GM12878 (cell line): Measurements from ENCODE around the gene HNRNPM. TPM values are rescaled to one million over a fixed set of nuclear protein-coding genes. Genes with fewer than 3 reads are reported as not detected.

Source experiments
- polyA plus RNA-seq, 11 experiments: library from polyadenylated mRNA; depleted of rRNA in 4 of 11; unstranded in 6 of 11; stranded (reverse) in 5 of 11; fragments of >200 nt; fragmentation: Nextera tagmentation in 4 of 11; fragmentation: Illumina TruSeq in 1 of 11; extraction: Ambion mirVana in 4 of 11; extraction: Trizol in 1 of 11; gene quantifications; 1 replicate in 1 of 11; 2 replicates in 10 of 11; pipeline versions ENCODE4 v1.2.1 to v1.2.3, GENCODE V29; 2011 to 2016; ENCODE audit warnings: inconsistent platforms in 2 of 11, missing spikeins in 2 of 11, low read depth in 1 of 11
- total RNA-seq, 4 experiments: library from RNA; depleted of rRNA in 3 of 4; stranded (reverse); fragments of >200 nt in 3 of 4; fragmentation: Illumina TruSeq in 1 of 4; extraction: Trizol in 1 of 4; gene quantifications; 2 replicates each; pipeline versions ENCODE4 v1.2.1 to v1.2.3, GENCODE V29; 2013 to 2021

The HNRNPM gene
- total and polyA plus RNA-seq, 10 of the 15 experiments (the other 5 are each of a cell fraction or from before 2014, with no cell fraction given), result 14.3 to 415 (median 198) TPM

Other genes with a start within 250 kb of the HNRNPM start
Only the 7 nearest of the 13 such genes appear.
- 1,809 and 1,831 TPM in 2 replicates for gene RPS28, start 123.5 kb upstream of the HNRNPM start, total RNA-seq (2014; rRNA removed)
- 396 and 422 TPM in 2 replicates for gene RPS28, start 123.5 kb upstream of the HNRNPM start, total RNA-seq (2014; rRNA removed; fragmentation: Illumina TruSeq; extraction: Trizol)
- gene RPS28, start 123.5 kb upstream of the HNRNPM start, total RNA-seq (2021), result 3,081 and 3,150 TPM in 2 replicates
- 502 and 657 TPM in 2 replicates for gene RPS28, start 123.5 kb upstream of the HNRNPM start, polyA plus RNA-seq (2011; rRNA removed)
- 73.8 and 651 TPM in 2 replicates for gene RPS28, start 123.5 kb upstream of the HNRNPM start, polyA plus RNA-seq (2014; fragmentation: Illumina TruSeq; extraction: Trizol)
- gene RPS28, start 123.5 kb upstream of the HNRNPM start, polyA plus RNA-seq (2014; fragmentation: Nextera tagmentation; extraction: Ambion mirVana), result 1,000 to 10,000 TPM; 3,036 to 3,905 TPM
- gene RPS28, start 123.5 kb upstream of the HNRNPM start, polyA plus RNA-seq (2014; rRNA removed), result 1,927 and 2,346 TPM in 2 replicates
- 1,000 to 10,000 TPM; 1,324 to 1,329 TPM for gene RPS28, start 123.5 kb upstream of the HNRNPM start, polyA plus RNA-seq (2016; fragmentation: Nextera tagmentation; extraction: Ambion mirVana)
- 0.45 and 0.54 TPM in 2 replicates for gene KANK3, start 101.7 kb upstream of the HNRNPM start, total RNA-seq (2014; rRNA removed)
- gene KANK3, start 101.7 kb upstream of the HNRNPM start, total RNA-seq (2014; rRNA removed; fragmentation: Illumina TruSeq; extraction: Trizol), result 0.22 TPM in 1 of 2 replicates, not detected in the other
- gene KANK3, start 101.7 kb upstream of the HNRNPM start, total RNA-seq (2021), result 0.26 and 0.56 TPM in 2 replicates
- 0.05 TPM in 1 of 2 replicates, not detected in the other for gene KANK3, start 101.7 kb upstream of the HNRNPM start, polyA plus RNA-seq (2011; rRNA removed)
- gene KANK3, start 101.7 kb upstream of the HNRNPM start, polyA plus RNA-seq (2014; fragmentation: Illumina TruSeq; extraction: Trizol), result 0.03 TPM in 1 of 2 replicates, not detected in the other
- under 1 TPM in 1 of 2 experiments, not detected in 1; 0.07 TPM for gene KANK3, start 101.7 kb upstream of the HNRNPM start, polyA plus RNA-seq (2014; fragmentation: Nextera tagmentation; extraction: Ambion mirVana)
- 0.18 and 0.57 TPM in 2 replicates for gene KANK3, start 101.7 kb upstream of the HNRNPM start, polyA plus RNA-seq (2014; rRNA removed)
- under 1 TPM; 0.62 to 0.93 TPM for gene KANK3, start 101.7 kb upstream of the HNRNPM start, polyA plus RNA-seq (2016; fragmentation: Nextera tagmentation; extraction: Ambion mirVana)
- not detected in 2 replicates for gene ANGPTL4, start 80.8 kb upstream of the HNRNPM start, total RNA-seq (2014; rRNA removed)
- gene ANGPTL4, start 80.8 kb upstream of the HNRNPM start, total RNA-seq (2014; rRNA removed; fragmentation: Illumina TruSeq; extraction: Trizol), result not detected in 2 replicates
- gene ANGPTL4, start 80.8 kb upstream of the HNRNPM start, total RNA-seq (2021), result not detected in 2 replicates
- gene ANGPTL4, start 80.8 kb upstream of the HNRNPM start, polyA plus RNA-seq (2011; rRNA removed), result 0.12 and 0.45 TPM in 2 replicates
- gene ANGPTL4, start 80.8 kb upstream of the HNRNPM start, polyA plus RNA-seq (2014; fragmentation: Illumina TruSeq; extraction: Trizol), result not detected in 2 replicates
- gene ANGPTL4, start 80.8 kb upstream of the HNRNPM start, polyA plus RNA-seq (2014; fragmentation: Nextera tagmentation; extraction: Ambion mirVana), result not detected
- not detected in 2 replicates for gene ANGPTL4, start 80.8 kb upstream of the HNRNPM start, polyA plus RNA-seq (2014; rRNA removed)
- not detected for gene ANGPTL4, start 80.8 kb upstream of the HNRNPM start, polyA plus RNA-seq (2016; fragmentation: Nextera tagmentation; extraction: Ambion mirVana)
- 8.8 and 9.2 TPM in 2 replicates for gene RAB11B, start 54.6 kb upstream of the HNRNPM start, total RNA-seq (2014; rRNA removed)
- gene RAB11B, start 54.6 kb upstream of the HNRNPM start, total RNA-seq (2014; rRNA removed; fragmentation: Illumina TruSeq; extraction: Trizol), result 6.3 and 7.0 TPM in 2 replicates
- 75.3 and 82.5 TPM in 2 replicates for gene RAB11B, start 54.6 kb upstream of the HNRNPM start, total RNA-seq (2021)
- gene RAB11B, start 54.6 kb upstream of the HNRNPM start, polyA plus RNA-seq (2011; rRNA removed), result 11.5 and 25.7 TPM in 2 replicates
- 6.0 and 10.2 TPM in 2 replicates for gene RAB11B, start 54.6 kb upstream of the HNRNPM start, polyA plus RNA-seq (2014; fragmentation: Illumina TruSeq; extraction: Trizol)
- gene RAB11B, start 54.6 kb upstream of the HNRNPM start, polyA plus RNA-seq (2014; fragmentation: Nextera tagmentation; extraction: Ambion mirVana), result 1 to 10 TPM in 1 of 2 experiments, under 1 TPM in 1; 0.92 to 2.6 TPM
- 56.7 and 66.6 TPM in 2 replicates for gene RAB11B, start 54.6 kb upstream of the HNRNPM start, polyA plus RNA-seq (2014; rRNA removed)
- 10 to 100 TPM; 63.3 to 75.6 TPM for gene RAB11B, start 54.6 kb upstream of the HNRNPM start, polyA plus RNA-seq (2016; fragmentation: Nextera tagmentation; extraction: Ambion mirVana)
- 29.2 and 30.3 TPM in 2 replicates for gene MARCHF2, start 31.7 kb upstream of the HNRNPM start, total RNA-seq (2014; rRNA removed)
- gene MARCHF2, start 31.7 kb upstream of the HNRNPM start, total RNA-seq (2014; rRNA removed; fragmentation: Illumina TruSeq; extraction: Trizol), result 7.4 TPM in 2 replicates
- 12.3 and 14.3 TPM in 2 replicates for gene MARCHF2, start 31.7 kb upstream of the HNRNPM start, total RNA-seq (2021)
- 1.8 and 4.7 TPM in 2 replicates for gene MARCHF2, start 31.7 kb upstream of the HNRNPM start, polyA plus RNA-seq (2011; rRNA removed)
- gene MARCHF2, start 31.7 kb upstream of the HNRNPM start, polyA plus RNA-seq (2014; fragmentation: Illumina TruSeq; extraction: Trizol), result 3.3 and 5.9 TPM in 2 replicates
- gene MARCHF2, start 31.7 kb upstream of the HNRNPM start, polyA plus RNA-seq (2014; fragmentation: Nextera tagmentation; extraction: Ambion mirVana), result 1 to 10 TPM; 1.6 to 2.8 TPM
- 14.9 and 23.3 TPM in 2 replicates for gene MARCHF2, start 31.7 kb upstream of the HNRNPM start, polyA plus RNA-seq (2014; rRNA removed)
- gene MARCHF2, start 31.7 kb upstream of the HNRNPM start, polyA plus RNA-seq (2016; fragmentation: Nextera tagmentation; extraction: Ambion mirVana), result 10 to 100 TPM; 15.5 to 16.4 TPM
- not detected in 2 replicates for gene PRAM1, start 57.7 kb downstream of the HNRNPM start, total RNA-seq (2014; rRNA removed)
- gene PRAM1, start 57.7 kb downstream of the HNRNPM start, total RNA-seq (2014; rRNA removed; fragmentation: Illumina TruSeq; extraction: Trizol), result not detected in 2 replicates
- gene PRAM1, start 57.7 kb downstream of the HNRNPM start, total RNA-seq (2021), result 0.08 TPM in 1 of 2 replicates, not detected in the other
- gene PRAM1, start 57.7 kb downstream of the HNRNPM start, polyA plus RNA-seq (2011; rRNA removed), result not detected in 2 replicates
- 0.03 TPM in 1 of 2 replicates, not detected in the other for gene PRAM1, start 57.7 kb downstream of the HNRNPM start, polyA plus RNA-seq (2014; fragmentation: Illumina TruSeq; extraction: Trizol)
- not detected for gene PRAM1, start 57.7 kb downstream of the HNRNPM start, polyA plus RNA-seq (2014; fragmentation: Nextera tagmentation; extraction: Ambion mirVana)
- gene PRAM1, start 57.7 kb downstream of the HNRNPM start, polyA plus RNA-seq (2014; rRNA removed), result 0.08 and 0.49 TPM in 2 replicates
- not detected for gene PRAM1, start 57.7 kb downstream of the HNRNPM start, polyA plus RNA-seq (2016; fragmentation: Nextera tagmentation; extraction: Ambion mirVana)
- 4.4 and 5.3 TPM in 2 replicates for gene ZNF414, start 69.2 kb downstream of the HNRNPM start, total RNA-seq (2014; rRNA removed)
- gene ZNF414, start 69.2 kb downstream of the HNRNPM start, total RNA-seq (2014; rRNA removed; fragmentation: Illumina TruSeq; extraction: Trizol), result 0.45 and 0.92 TPM in 2 replicates
- 23.7 and 26.4 TPM in 2 replicates for gene ZNF414, start 69.2 kb downstream of the HNRNPM start, total RNA-seq (2021)
- 0.26 and 1.9 TPM in 2 replicates for gene ZNF414, start 69.2 kb downstream of the HNRNPM start, polyA plus RNA-seq (2011; rRNA removed)
- 0.94 TPM in 1 of 2 replicates, not detected in the other for gene ZNF414, start 69.2 kb downstream of the HNRNPM start, polyA plus RNA-seq (2014; fragmentation: Illumina TruSeq; extraction: Trizol)
- gene ZNF414, start 69.2 kb downstream of the HNRNPM start, polyA plus RNA-seq (2014; fragmentation: Nextera tagmentation; extraction: Ambion mirVana), result under 1 TPM in 1 of 2 experiments, not detected in 1; 0.16 TPM
- 12.5 and 24.5 TPM in 2 replicates for gene ZNF414, start 69.2 kb downstream of the HNRNPM start, polyA plus RNA-seq (2014; rRNA removed)
- gene ZNF414, start 69.2 kb downstream of the HNRNPM start, polyA plus RNA-seq (2016; fragmentation: Nextera tagmentation; extraction: Ambion mirVana), result 10 to 100 TPM in 1 of 2 experiments, 1 to 10 TPM in 1; 5.7 to 12.1 TPM